GM12873 (cell line): Measurements from ENCODE around the gene CHCHD5.

ENCODE experiments used
- CTCF ChIP-seq: IDR thresholded peaks from 2 replicates; pipeline ENCODE4 v1.5.1; 2012; ENCODE audit warnings: low read depth, mild to moderate bottlenecking, moderate library complexity, low read length, control low read depth; ENCODE audit not compliant: insufficient read depth; ENCODE audit errors: missing control alignments

Gene CHCHD5

DNA sequence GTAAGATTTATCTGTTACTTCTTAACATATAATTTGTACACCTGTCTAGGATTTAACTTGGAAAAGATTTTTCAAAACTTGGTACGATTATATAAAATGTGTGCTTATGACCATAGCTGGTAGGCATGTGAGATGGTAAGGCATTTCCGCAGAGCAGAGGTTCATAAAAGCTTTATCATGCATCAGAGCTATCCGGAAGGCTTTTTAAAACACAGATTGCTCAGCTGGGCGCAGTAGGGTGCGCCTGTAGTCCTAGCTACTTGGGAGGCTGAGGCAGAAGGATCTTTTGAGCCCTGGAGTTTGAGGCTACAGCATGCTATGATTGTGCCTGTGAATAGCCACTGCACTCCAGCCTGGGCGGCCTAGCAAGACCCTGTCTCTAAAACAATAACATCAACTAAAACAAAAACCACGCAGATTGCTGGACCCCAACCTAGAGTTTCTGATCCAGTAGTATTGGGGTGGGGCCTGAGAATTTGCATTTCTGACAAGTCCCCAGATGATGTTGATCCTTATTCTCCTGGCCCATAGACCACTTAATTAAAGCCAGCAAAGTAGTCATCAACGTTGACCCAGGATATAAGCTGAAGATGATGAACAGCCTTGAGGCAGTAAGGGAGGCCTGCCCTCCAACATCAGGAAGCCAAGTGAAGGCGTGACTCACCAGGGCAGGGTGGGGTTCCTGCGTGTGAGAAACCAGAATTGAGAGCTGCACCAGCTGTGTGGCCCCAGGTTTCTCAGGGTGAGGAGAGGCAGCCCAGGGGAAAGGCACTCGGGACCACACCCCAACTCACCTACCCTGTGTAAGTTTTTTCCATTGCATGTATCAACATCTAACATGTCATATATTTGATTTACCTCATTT lies 39.7 kb downstream of the CHCHD5 start:
- no peak for TF ChIP-seq CTCF

DNA sequence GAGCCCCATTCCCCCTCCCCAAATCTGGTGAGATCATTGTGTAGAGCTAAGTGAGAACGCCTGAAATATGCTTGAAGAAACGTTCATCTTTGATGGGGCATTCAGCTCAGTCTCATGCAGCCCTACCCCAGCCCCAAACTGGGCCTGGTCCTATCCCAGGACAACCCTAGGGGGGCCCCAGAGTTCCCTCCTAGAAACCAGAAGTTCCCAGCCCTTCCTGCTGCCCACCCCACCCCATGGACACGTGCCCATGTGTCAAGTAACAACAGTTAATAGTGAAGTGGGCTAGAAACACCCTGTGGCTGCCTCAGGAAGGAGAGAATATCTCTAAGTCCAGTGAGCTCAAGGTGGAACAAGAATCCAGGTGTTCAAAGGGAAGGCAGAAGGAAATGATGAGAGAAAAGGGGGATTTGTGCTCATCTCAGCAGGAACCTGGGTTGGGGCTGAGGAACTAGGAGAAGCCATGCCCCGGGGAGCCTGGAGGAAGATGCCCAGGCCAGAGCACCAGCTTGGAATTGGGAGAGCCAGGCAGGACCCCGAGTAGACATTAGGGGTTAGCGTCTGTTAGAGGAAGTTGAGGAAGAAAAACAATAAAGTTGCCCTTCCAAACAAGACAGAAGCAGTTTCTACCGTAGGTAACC lies 41.2 kb downstream of the CHCHD5 start:
- no peak for TF ChIP-seq CTCF

GRCh38 chr2:112626604-112627059 lies 42.2 kb downstream of the CHCHD5 start:
- peak; percentile 97 for TF ChIP-seq CTCF

DNA sequence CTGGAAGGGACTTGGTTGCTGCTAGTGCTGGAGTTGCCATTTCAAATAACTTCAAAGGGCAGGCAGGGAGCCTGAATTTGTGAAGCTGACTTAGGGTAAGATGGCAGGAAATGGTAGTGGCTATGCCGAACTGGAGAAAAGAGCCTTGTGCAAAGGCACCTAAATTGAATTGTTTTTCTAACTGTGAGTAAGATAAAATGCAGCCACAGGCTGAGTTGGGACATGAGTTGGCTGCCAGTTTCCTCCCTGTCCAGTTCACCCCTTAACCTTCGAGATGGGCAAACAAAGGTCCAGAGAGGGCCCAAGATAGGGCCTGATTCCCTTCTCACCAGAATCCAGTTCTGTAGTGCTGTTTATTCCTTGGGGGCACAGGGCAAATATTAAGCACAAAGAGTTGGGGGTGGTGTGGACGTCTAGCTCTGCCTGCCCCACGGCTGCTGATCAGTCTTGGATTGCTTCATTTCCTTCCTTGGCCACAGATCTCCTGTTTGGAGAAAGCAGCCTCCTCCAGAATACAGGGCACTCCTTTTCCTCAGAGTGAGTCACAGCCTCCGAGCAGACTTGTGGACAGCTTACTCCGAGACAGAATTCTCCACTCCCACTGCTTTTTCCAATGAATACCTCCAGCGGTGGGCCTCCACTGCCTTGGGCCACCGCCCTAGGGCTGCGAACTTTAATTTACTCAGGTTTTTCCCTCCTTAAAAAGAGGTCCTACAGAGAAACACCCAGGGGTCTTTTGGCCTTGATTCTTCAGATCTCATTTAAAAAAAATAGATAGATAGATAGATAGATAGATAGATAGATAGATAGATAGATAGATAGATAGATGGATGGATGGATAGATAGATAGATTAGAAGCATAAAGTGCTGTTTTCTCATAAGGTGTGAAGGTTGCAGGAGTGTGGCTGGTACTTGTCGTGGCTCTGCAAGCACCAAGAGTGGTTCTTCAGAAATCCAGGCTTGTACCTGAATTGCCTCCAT lies 42.9 kb downstream of the CHCHD5 start:
- TF ChIP-seq CTCF = no peak

DNA sequence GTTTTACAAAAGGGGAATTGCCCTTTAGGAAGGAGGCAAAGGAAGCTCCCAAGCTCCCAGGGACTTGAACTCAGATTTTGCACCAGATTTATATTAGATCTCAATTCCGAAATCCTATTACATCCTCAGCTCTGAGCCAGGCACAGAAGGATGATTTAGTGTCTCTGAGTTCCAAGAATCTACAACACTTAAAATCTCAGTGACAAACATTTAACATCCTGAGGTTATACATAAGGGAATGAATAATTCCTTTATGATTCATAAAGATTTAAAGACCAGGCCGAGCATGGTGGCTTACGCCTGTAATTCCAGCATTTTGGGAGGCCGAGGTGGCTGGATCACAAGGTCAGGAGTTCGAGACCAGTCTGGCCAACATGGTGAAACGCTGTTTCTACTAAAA lies 44.8 kb downstream of the CHCHD5 start:
- no peak for TF ChIP-seq CTCF

DNA sequence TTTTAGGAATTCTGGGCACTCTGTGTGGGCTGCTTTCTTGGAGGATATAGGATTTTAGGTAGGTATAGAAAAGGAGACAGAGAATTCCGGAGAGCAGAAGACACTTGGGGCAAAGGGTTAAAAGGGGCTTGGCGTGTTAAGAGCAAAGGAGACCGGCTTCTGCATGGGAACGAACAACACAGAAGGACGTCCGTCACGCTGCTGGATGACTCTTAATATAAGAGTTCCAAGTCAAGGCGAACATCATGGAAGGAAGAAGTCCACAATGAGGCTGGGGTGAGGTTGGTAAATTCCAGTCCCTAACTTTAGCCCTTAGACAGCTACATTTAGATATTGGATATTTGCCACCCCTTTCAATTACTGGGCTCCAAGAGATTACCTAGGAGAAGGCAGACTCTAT lies 45.4 kb downstream of the CHCHD5 start:
- no peak for TF ChIP-seq CTCF
